RCC 7860 (cell line): Measurements from ENCODE around the gene ARL15.

Experiments
- DNase-seq: peaks from one replicate; pipeline ENCODE4 v3.0.0-alpha.2; 2015; ENCODE audit warnings: low spot score
- FAIRE-seq: peaks from 2 replicates; lab custom pipeline; 2012; peaks lifted over from hg19 to GRCh38; lab: Jason Lieb, UNC

Gene ARL15

GRCh38 chr5:54214722-54215121 is 95.7 kb downstream of the ARL15 start:
- DNase-seq (no peak), FAIRE-seq (no peak)

- DNase-seq, result no peak
- FAIRE-seq, result no peak
Measured at GRCh38 chr5:54212331-54212730, 98.0 kb downstream of the ARL15 start.

GRCh38 chr5:54211912-54212311 is 98.5 kb downstream of the ARL15 start:
- no peak for DNase-seq
- no peak for FAIRE-seq

GRCh38 chr5:54207566-54207965 is 102.8 kb downstream of the ARL15 start:
- FAIRE-seq, result no peak
- DNase-seq, result no peak

- no peak for FAIRE-seq
- DNase-seq, result no peak
Measured at GRCh38 chr5:54206580-54207229, 103.7 kb downstream of the ARL15 start.

- FAIRE-seq, result no peak
- no peak for DNase-seq
Measured at GRCh38 chr5:54205918-54206317, 104.5 kb downstream of the ARL15 start.

GRCh38 chr5:54205453-54205852 is 104.9 kb downstream of the ARL15 start:
- DNase-seq (no peak), FAIRE-seq (no peak)

- DNase-seq, result no peak
- no peak for FAIRE-seq
Measured at GRCh38 chr5:54197018-54197417, 113.4 kb downstream of the ARL15 start.

- no peak for DNase-seq
- no peak for FAIRE-seq
Measured at GRCh38 chr5:54195701-54196100, 114.7 kb downstream of the ARL15 start.

- DNase-seq (no peak), FAIRE-seq (no peak)
Measured at GRCh38 chr5:54194318-54194717, 116.1 kb downstream of the ARL15 start.

GRCh38 chr5:54187694-54188093 is 122.7 kb downstream of the ARL15 start:
- DNase-seq, result no peak
- no peak for FAIRE-seq

GRCh38 chr5:54186912-54187445 is 123.4 kb downstream of the ARL15 start:
- DNase-seq (no peak), FAIRE-seq (no peak)

- DNase-seq, result no peak
- FAIRE-seq, result no peak
Measured at GRCh38 chr5:54186108-54186507, 124.3 kb downstream of the ARL15 start.

GRCh38 chr5:54184806-54185205 is 125.6 kb downstream of the ARL15 start:
- DNase-seq (no peak), FAIRE-seq (no peak)

GRCh38 chr5:54180630-54181031 is 129.7 kb downstream of the ARL15 start:
- FAIRE-seq (no peak), DNase-seq (no peak)

- DNase-seq, result no peak
- FAIRE-seq, result no peak
Measured at GRCh38 chr5:54178991-54179390, 131.4 kb downstream of the ARL15 start.

GRCh38 chr5:54178207-54178606 is 132.2 kb downstream of the ARL15 start:
- no peak for DNase-seq
- no peak for FAIRE-seq

- no peak for DNase-seq
- no peak for FAIRE-seq
Measured at GRCh38 chr5:54177058-54177457, 133.3 kb downstream of the ARL15 start.

- FAIRE-seq, result no peak
- no peak for DNase-seq
Measured at GRCh38 chr5:54176066-54176830, 134.1 kb downstream of the ARL15 start.

- DNase-seq, result no peak
- no peak for FAIRE-seq
Measured at GRCh38 chr5:54173251-54173650, 137.1 kb downstream of the ARL15 start.

- no peak for DNase-seq
- FAIRE-seq, result no peak
Measured at GRCh38 chr5:54171645-54172384, 138.6 kb downstream of the ARL15 start.

- no peak for FAIRE-seq
Measured at GRCh38 chr5:54165687-54166086, 144.7 kb downstream of the ARL15 start.

More at GRCh38 chr5:54165687-54166086, 144.7 kb downstream of the ARL15 start:
- no peak for DNase-seq
